GM12874 (cell line): ENCODE measurements around the gene PPM1K.

Experiments
- CTCF ChIP-seq: IDR thresholded peaks from 2 replicates; pipeline ENCODE4 v1.5.1; 2011; ENCODE audit warnings: low read depth, mild to moderate bottlenecking, control low read depth, low read length, moderate library complexity; ENCODE audit not compliant: insufficient read depth

PPM1K gene

DNA sequence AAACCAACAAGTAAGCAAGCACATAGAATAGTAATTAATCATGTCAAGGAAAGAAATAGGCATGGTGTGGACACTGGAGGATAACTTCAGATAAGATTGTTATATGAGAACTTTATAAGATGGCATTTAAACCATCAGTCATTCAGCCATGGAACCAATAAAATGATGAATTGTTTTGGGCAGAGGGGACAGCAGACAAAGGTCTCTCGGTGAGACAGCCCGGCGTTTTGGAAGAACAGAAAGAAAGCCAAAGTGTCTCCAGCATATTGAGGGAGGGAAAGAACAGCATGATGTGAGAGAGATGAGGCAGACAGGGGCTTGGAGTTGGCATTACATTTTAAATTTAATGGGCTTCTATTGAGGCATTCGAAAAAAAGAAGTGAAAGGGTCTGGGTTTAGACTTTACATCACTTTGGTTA lies 883 bp upstream of the PPM1K start:
- TF ChIP-seq CTCF, result no peak

DNA sequence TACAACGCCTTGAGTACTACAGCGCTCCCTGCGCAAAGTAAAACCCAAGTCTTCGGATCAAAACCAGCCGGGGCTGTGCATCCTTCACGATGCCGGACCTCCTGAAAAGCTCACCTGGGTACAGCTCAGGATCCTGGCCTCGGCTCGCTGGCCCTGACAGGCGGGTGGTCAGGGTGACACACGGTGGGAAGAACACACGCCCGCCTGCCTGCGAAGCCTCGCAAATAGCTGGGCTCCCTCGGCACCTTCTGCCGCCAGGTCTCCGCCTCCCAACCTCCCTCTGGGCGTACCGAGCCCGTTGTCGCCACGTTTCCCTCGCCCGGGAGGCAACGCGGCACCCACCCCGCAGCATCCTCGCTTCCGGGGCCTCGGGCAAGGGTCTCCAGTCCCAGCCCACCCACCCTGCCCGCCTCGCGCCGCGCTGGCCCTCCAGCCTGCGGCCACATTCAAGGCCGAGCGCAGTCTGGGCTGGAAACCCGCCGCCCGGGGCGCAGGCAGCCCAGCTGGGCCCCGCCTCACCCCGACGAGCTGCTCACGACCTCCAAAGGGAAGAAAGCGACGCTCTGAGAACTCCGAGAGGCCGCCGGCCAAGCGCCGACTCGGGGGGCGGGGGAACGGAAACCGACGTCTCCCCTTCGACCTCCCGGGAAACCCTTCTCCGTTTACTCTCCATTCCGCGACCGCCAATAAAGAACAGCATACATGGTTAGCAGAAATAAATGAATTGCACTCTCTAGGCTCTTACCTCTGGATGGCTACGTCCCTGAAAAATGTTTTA lies 511 bp downstream of the PPM1K start:
- TF ChIP-seq CTCF, result no peak

GRCh38 chr4:88280228-88280795 lies 4.0 kb downstream of the PPM1K start:
- TF ChIP-seq CTCF, result no peak

GRCh38 chr4:88277711-88278225 lies 6.6 kb downstream of the PPM1K start:
- no peak for TF ChIP-seq CTCF

GRCh38 chr4:88276952-88277710 lies 7.2 kb downstream of the PPM1K start:
- TF ChIP-seq CTCF, result no peak

GRCh38 chr4:88275949-88276515 lies 8.3 kb downstream of the PPM1K start:
- no peak for TF ChIP-seq CTCF

- no peak for TF ChIP-seq CTCF
Observed at GRCh38 chr4:88275516-88275915, 8.8 kb downstream of the PPM1K start.
